H9 (cell line): Measurements from ENCODE around the gene ZSCAN2. TPM values are rescaled to one million over a fixed set of nuclear protein-coding genes. Genes with fewer than 3 reads are reported as not detected.

Source experiments
- DNase-seq: peaks from one replicate; pipeline ENCODE4 v3.0.0-alpha.2; 2017
- H2AFZ ChIP-seq: one replicate; pipeline ENCODE4 v1.6.1; 2013; ENCODE audit warnings: mild to moderate bottlenecking, low read length, control low read depth, moderate library complexity
- H2AK5ac ChIP-seq: 2 replicates; pipeline ENCODE4 v1.6.1; 2013; ENCODE audit warnings: low read length, control low read depth, mixed read lengths; ENCODE audit not compliant: insufficient read length
- H2BK120ac ChIP-seq: one replicate; pipeline ENCODE4 v1.6.1; 2013; ENCODE audit warnings: low read depth, mild to moderate bottlenecking, low read length, control low read depth, inconsistent platforms; ENCODE audit not compliant: poor library complexity, severe bottlenecking
- H2BK12ac ChIP-seq: 2 replicates; pipeline ENCODE4 v1.6.1; 2013; ENCODE audit warnings: low read length, control low read depth, mixed read lengths, low read depth; ENCODE audit not compliant: insufficient read length
- H2BK15ac ChIP-seq: 2 replicates; pipeline ENCODE4 v1.6.1; 2013; ENCODE audit warnings: low read depth, low read length, control low read depth
- H2BK20ac ChIP-seq: one replicate; pipeline ENCODE4 v1.6.1; 2013; ENCODE audit warnings: low read depth, mild to moderate bottlenecking, low read length, control low read depth, inconsistent platforms; ENCODE audit not compliant: poor library complexity, severe bottlenecking
- H2BK5ac ChIP-seq: 2 replicates; pipeline ENCODE4 v1.6.1; 2013; ENCODE audit warnings: low read length, control low read depth, mixed read lengths; ENCODE audit not compliant: insufficient read length
- H3K14ac ChIP-seq: 2 replicates; pipeline ENCODE4 v1.6.1; 2013; ENCODE audit warnings: low read length, control low read depth; ENCODE audit not compliant: insufficient read depth
- H3K18ac ChIP-seq: 2 replicates; pipeline ENCODE4 v1.6.1; 2013; ENCODE audit warnings: low read depth, mild to moderate bottlenecking, mixed read lengths, low read length, control low read depth; ENCODE audit not compliant: insufficient read length
- H3K23ac ChIP-seq: 2 replicates; pipeline ENCODE4 v1.6.1; 2013; ENCODE audit warnings: low read length, control low read depth, mixed read lengths, low read depth; ENCODE audit not compliant: insufficient read length
- H3K23me2 ChIP-seq: 2 replicates; pipeline ENCODE4 v1.6.1; 2013; ENCODE audit warnings: low read depth, mild to moderate bottlenecking, mixed read lengths, low read length, control low read depth; ENCODE audit not compliant: insufficient read length, poor library complexity, severe bottlenecking
- H3K27ac ChIP-seq: 2 replicates; pipeline ENCODE4 v1.5.1; 2013; ENCODE audit warnings: low read length, control low read depth, mixed read lengths, low read depth; ENCODE audit not compliant: insufficient read length
- H3K27me3 ChIP-seq: 2 replicates; pipeline ENCODE4 v1.6.1; 2013; ENCODE audit warnings: low read length, control low read depth, inconsistent platforms; ENCODE audit not compliant: insufficient read depth
- H3K4ac ChIP-seq: 2 replicates; pipeline ENCODE4 v1.6.1; 2013; ENCODE audit warnings: low read depth, mild to moderate bottlenecking, control low read depth, inconsistent platforms, low read length, moderate library complexity
- H3K4me1 ChIP-seq: 2 replicates; pipeline ENCODE4 v1.6.1; 2013; ENCODE audit warnings: low read length, control low read depth, inconsistent platforms; ENCODE audit not compliant: insufficient read depth
- H3K4me2 ChIP-seq: 2 replicates; pipeline ENCODE4 v1.6.1; 2013; ENCODE audit warnings: low read length, control low read depth, mixed read lengths; ENCODE audit not compliant: insufficient read length, insufficient read depth
- H3K56ac ChIP-seq: 2 replicates; pipeline ENCODE4 v1.6.1; 2013; ENCODE audit warnings: low read depth, mild to moderate bottlenecking, mixed read lengths, low read length, control low read depth; ENCODE audit not compliant: insufficient read length
- H3K79me1 ChIP-seq: 2 replicates; pipeline ENCODE4 v1.6.1; 2013; ENCODE audit warnings: low read depth, mild to moderate bottlenecking, moderate library complexity, low read length, control low read depth, inconsistent platforms; ENCODE audit not compliant: insufficient read depth, poor library complexity, severe bottlenecking
- H3K79me2 ChIP-seq: 2 replicates; pipeline ENCODE4 v1.6.1; 2013; ENCODE audit warnings: low read length, control low read depth, inconsistent platforms; ENCODE audit not compliant: insufficient read depth
- H3K9ac ChIP-seq: 2 replicates; pipeline ENCODE4 v1.6.1; 2013; ENCODE audit warnings: low read length, control low read depth, mixed read lengths; ENCODE audit not compliant: insufficient read length; ENCODE audit errors: extremely low read depth
- H3K9me3 ChIP-seq: one replicate; pipeline ENCODE4 v1.6.1; 2013; ENCODE audit warnings: low read depth, low read length, inconsistent platforms; ENCODE audit not compliant: control insufficient read depth
- H3T11ph ChIP-seq: one replicate; pipeline ENCODE4 v1.6.1; 2013; ENCODE audit warnings: mild to moderate bottlenecking, low read length, control low read depth, inconsistent platforms
- H4K20me1 ChIP-seq: one replicate; pipeline ENCODE4 v1.6.1; 2013; ENCODE audit not compliant: control insufficient read depth, insufficient read length, insufficient read depth
- H4K5ac ChIP-seq: 2 replicates; pipeline ENCODE4 v1.6.1; 2013; ENCODE audit warnings: low read depth, mild to moderate bottlenecking, mixed read lengths, low read length, control low read depth; ENCODE audit not compliant: insufficient read length
- H4K8ac ChIP-seq: replicated peaks from 2 replicates; pipeline ENCODE4 v1.6.1; 2013; ENCODE audit warnings: low read length, control low read depth, mixed read lengths, low read depth; ENCODE audit not compliant: insufficient read length
- H4K91ac ChIP-seq: 2 replicates; pipeline ENCODE4 v1.6.1; 2013; ENCODE audit warnings: low read depth, mild to moderate bottlenecking, moderate library complexity, mixed read lengths, low read length, control low read depth; ENCODE audit not compliant: insufficient read length
- H3K27ac Mint-ChIP-seq, 3 experiments: 2 replicates in 2 of 3; 3 replicates in 1 of 3; pipeline ENCODE4 v1.8.0; 2020 to 2021; ENCODE audit warnings: mixed read lengths in 3 of 3, mild to moderate bottlenecking in 1 of 3, moderate library complexity in 1 of 3
- H3K27me3 Mint-ChIP-seq: 2 replicates; pipeline ENCODE4 v1.8.0; 2021; ENCODE audit warnings: low read depth, mild to moderate bottlenecking, moderate library complexity, mixed read lengths
- H3K36me3 Mint-ChIP-seq, 3 experiments: 2 replicates in 2 of 3; 3 replicates in 1 of 3; pipeline ENCODE4 v1.8.0; 2020 to 2021; ENCODE audit warnings: low read depth in 3 of 3, mixed read lengths in 3 of 3; ENCODE audit not compliant: insufficient read depth in 1 of 3
- H3K4me1 Mint-ChIP-seq, 2 experiments: 2 replicates each; pipeline ENCODE4 v1.8.0; 2020; ENCODE audit warnings: mixed read lengths in 2 of 2
- H3K4me3 Mint-ChIP-seq, 2 experiments: 2 replicates in 1 of 2; 3 replicates in 1 of 2; pipeline ENCODE4 v1.8.0; 2020 to 2021; ENCODE audit warnings: mild to moderate bottlenecking in 2 of 2, mixed read lengths in 2 of 2, moderate library complexity in 1 of 2
- H3K9me3 Mint-ChIP-seq, 2 experiments: 2 replicates in 1 of 2; 3 replicates in 1 of 2; pipeline ENCODE4 v1.8.0; 2020; ENCODE audit warnings: mild to moderate bottlenecking in 2 of 2, mixed read lengths in 2 of 2, moderate library complexity in 1 of 2
- WGBS: extraction: QIAGEN DNeasy Blood & Tissue Kit; methylation state at CpG from one replicate; pipeline ENCODE4 v1.1.7; 2013; ENCODE audit warnings: missing lambda C conversion rate, low lambda C conversion rate, mixed read lengths; ENCODE audit not compliant: insufficient read length; ENCODE audit errors: extremely low coverage; 5-methylcytosine and 5-hydroxymethylcytosine counted together
- total RNA-seq: library from RNA; stranded (reverse); gene quantifications from 2 replicates; pipeline ENCODE4 v1.2.1, GENCODE V29; 2021
- TF ChIP-seq, protein P1 (sequence below): fragments of 200-600 bp; sonication (generic); conservative IDR thresholded peaks from 3 replicates; pipeline ENCODE4 v1.8.0; 2021; ENCODE audit warnings: antibody characterized with exemption, mild to moderate bottlenecking

The ZSCAN2 gene
- total RNA-seq, 1 experiment from 2014 or later: 28.4 TPM

DNA sequence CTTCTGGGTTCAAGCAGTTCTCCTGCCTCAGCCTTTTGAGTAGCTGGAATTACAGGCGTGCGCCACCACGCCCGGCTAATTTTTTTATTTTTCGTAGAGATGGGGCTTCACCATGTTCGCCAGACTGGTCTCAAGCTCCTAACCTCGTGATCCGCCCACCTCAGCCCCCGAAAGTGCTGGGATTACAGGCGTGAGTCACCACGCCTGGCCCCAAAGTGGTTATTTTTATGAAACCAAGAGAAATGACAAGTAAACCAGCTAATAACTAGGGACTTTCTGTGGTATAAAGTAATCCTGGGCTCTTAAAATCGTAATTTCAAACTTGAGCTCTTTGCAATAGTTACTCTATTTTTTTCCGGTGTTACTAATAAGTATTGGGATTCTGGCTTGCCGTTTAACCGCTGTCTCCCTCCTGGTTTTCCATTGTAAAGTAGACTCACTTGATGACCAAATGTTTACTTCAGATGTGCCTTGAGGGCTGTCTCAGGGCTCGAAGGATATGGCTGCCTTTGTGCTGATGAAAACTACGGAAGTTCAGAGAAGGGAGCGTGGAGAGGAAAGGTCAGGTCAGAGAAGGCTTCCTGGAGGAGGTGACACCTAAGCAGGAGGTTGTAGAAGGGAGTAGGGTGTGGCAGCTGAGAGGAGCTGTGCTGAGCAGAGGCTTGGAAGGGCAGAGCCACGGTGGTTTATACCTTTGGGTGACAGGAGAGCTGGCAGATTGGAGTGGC lies 4.2 kb downstream of the ZSCAN2 start:
- Histone ChIP-seq H2BK12ac (no peak overlapping the region), H4K20me1 (peaks cover 4% of the 10 kb centered on the region), H3K18ac (no peak overlapping the region), H2BK15ac (no peak overlapping the region), H3T11ph (no peak overlapping the region), H3K14ac (no peak overlapping the region), H3K9me3 (no peaks in the 10 kb centered on the region), H3K79me2 (peaks cover 43% of the 10 kb centered on the region), H3K9ac (no peak overlapping the region), H3K56ac (no peak overlapping the region), H3K4me1 (peaks cover 18% of the 10 kb centered on the region), H4K8ac (no peak overlapping the region), H4K5ac (no peak overlapping the region), H2BK20ac (no peak overlapping the region), H2BK5ac (no peak overlapping the region), H3K79me1 (no peaks in the 10 kb centered on the region), H3K23ac (no peak overlapping the region), H3K4ac (no peak overlapping the region), H3K23me2 (peaks cover 7% of the 10 kb centered on the region), H2BK120ac (no peak overlapping the region), H2AFZ (no peak overlapping the region), H3K27ac (no peak overlapping the region), H3K4me2 (peak overlapping the region; percentile 73), H3K27me3 (no peaks in the 10 kb centered on the region), H4K91ac (no peak overlapping the region), H2AK5ac (no peak overlapping the region)
- Mint-ChIP-seq H3K27me3 (peaks cover 47% of the 10 kb centered on the region), H3K36me3 (peaks cover 44 to 56% (median 55%) of the 10 kb centered on the region in 3 experiments), H3K9me3 (no peaks in the 10 kb centered on the region), H3K27ac (peak overlapping the region in 1 of 3 experiments; percentile 49; a peak in 3 of 7 replicates), H3K4me1 (peaks cover 46 to 62% of the 10 kb centered on the region in 2 experiments), H3K4me3 (peak overlapping the region; percentile 64 to 73)
- no CpG with 5 or more reads among the region's 19 CpGs for WGBS
- DNase-seq: no peak
- TF ChIP-seq, protein P1, sequence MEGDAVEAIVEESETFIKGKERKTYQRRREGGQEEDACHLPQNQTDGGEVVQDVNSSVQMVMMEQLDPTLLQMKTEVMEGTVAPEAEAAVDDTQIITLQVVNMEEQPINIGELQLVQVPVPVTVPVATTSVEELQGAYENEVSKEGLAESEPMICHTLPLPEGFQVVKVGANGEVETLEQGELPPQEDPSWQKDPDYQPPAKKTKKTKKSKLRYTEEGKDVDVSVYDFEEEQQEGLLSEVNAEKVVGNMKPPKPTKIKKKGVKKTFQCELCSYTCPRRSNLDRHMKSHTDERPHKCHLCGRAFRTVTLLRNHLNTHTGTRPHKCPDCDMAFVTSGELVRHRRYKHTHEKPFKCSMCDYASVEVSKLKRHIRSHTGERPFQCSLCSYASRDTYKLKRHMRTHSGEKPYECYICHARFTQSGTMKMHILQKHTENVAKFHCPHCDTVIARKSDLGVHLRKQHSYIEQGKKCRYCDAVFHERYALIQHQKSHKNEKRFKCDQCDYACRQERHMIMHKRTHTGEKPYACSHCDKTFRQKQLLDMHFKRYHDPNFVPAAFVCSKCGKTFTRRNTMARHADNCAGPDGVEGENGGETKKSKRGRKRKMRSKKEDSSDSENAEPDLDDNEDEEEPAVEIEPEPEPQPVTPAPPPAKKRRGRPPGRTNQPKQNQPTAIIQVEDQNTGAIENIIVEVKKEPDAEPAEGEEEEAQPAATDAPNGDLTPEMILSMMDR: no peak
